ENCODE measurements around the gene FDX1. TPM values are rescaled to one million over a fixed set of nuclear protein-coding genes. Genes with fewer than 3 reads are reported as not detected.

Gene FDX1
- total and polyA plus RNA-seq, 2 of the 8 experiments (the other 6 are each of a cell fraction or from before 2014, with no cell fraction given), result 3.7 to 9.6 TPM

DNA sequence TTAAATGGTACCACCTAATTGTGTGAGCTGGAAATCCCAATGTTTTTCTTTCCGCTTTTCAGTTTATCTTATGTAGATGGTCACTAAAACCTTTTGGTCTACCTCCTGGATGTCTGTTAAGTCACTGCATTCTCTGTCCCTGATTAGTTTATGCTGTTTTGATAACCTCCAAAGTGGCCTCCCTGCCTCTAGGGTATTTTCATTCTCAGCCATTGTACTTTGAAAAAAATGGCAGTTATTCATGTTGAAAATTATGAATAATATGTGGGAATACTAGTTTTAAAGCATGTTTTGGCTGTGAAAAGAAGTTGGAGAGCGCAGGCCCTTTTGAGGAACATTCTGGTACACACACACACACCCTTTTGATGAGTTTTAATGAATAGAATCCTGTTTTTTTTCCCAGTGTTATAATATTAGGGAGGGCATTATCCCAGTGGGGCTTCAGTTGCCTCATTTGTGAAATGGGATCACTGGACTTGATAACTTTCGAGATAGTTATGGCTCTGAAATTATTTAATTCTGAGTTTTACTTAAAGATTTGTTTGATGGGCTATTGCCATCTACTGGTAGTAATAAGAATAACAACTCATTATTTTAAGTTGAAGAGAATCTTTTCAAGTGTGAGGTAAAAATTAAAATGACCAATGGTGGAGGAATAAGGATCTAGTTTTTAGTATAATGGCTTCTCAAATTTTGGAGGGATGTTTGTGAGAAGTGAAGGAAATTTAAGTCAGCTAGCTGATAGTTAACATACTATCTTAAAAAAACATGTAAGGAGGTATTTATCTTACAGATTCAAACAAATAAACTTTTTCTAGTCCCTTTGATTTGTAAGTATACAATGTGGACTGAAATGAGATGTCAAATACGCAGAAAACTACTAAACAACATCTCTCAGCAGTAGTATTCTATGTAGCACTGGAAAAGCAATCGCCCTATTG, 3.9 kb downstream of the FDX1 start:
- Histone ChIP-seq H3K4me2 (ENCODE audit: insufficient read depth in 1 of 2, low read depth in 2 of 2, low read length in 2 of 2) (no peak overlapping the region), H2BK20ac (ENCODE audit: low read length) (no peak overlapping the region), H3K56ac (replicated peaks; ENCODE audit: insufficient read length, low read depth, low read length) (no peak overlapping the region), H2AFZ (ENCODE audit: low read length) (no peak overlapping the region), H4K8ac (ENCODE audit: extremely low read depth, insufficient read depth, low read length) (no peak overlapping the region), H2BK5ac (ENCODE audit: low read depth, low read length) (no peak overlapping the region), H3K14ac (ENCODE audit: insufficient read length) (no peak overlapping the region), H3K4me3 (ENCODE audit: extremely low read depth in 1 of 4, insufficient read depth in 2 of 4, low read depth in 3 of 4, low read length in 4 of 4) (no peak overlapping the region), H4K91ac (replicated peaks; ENCODE audit: insufficient read length, low read length) (no peak overlapping the region), H3K79me1 (ENCODE audit: low read depth, low read length) (0 out of 2 replicates have a peak, but pooled peaks cover 4% of the 10 kb centered on the region), H2BK12ac (ENCODE audit: low read depth, low read length) (no peak overlapping the region), H3K23me2 (ENCODE audit: low read depth, low read length) (peaks cover 5% of the 10 kb centered on the region), H3K9me3 (ENCODE audit: insufficient read depth in 2 of 2, low read depth in 1 of 2, low read length in 1 of 2) (no peaks in the 10 kb centered on the region), H3K27ac (ENCODE audit: low read depth, low read length) (no peak overlapping the region), H2BK120ac (replicated peaks; ENCODE audit: low read depth, low read length) (no peak overlapping the region), H3K36me3 (ENCODE audit: control insufficient read depth in 2 of 4, insufficient read depth in 4 of 4, low read length in 3 of 4) (peaks cover 0 to 6% (median 0%) of the 10 kb centered on the region in 4 experiments; a peak in 2 of 8 replicates), H2AK5ac (ENCODE audit: low read depth, low read length) (no peak overlapping the region), H4K20me1 (replicated peaks in 1 of 2; ENCODE audit: control insufficient read depth in 1 of 2, insufficient read depth in 2 of 2, low read length in 2 of 2) (peaks cover 0 to 2% of the 10 kb centered on the region in 2 experiments), H2BK15ac (ENCODE audit: low read length) (no peak overlapping the region), H4K5ac (ENCODE audit: insufficient read length, low read depth, low read length) (no peak overlapping the region), H3K4me1 (replicated peaks in 1 of 4; ENCODE audit: control insufficient read depth in 3 of 4, insufficient read depth in 4 of 4, low read length in 3 of 4) (peaks cover 0 to 7% (median 2%) of the 10 kb centered on the region in 4 experiments; a peak in 4 of 7 replicates), H3K23ac (ENCODE audit: insufficient read length) (no peak overlapping the region), H3K4ac (replicated peaks; ENCODE audit: insufficient read length, low read depth, low read length) (no peak overlapping the region), H3K18ac (ENCODE audit: extremely low read depth, low read length) (no peak overlapping the region), H3K9ac (replicated peaks in 1 of 4; ENCODE audit: extremely low read depth in 1 of 4, low read depth in 3 of 4, low read length in 3 of 4) (no peak overlapping the region), H3K27me3 (replicated peaks in 1 of 4; ENCODE audit: control insufficient read depth in 3 of 4, extremely low read depth in 1 of 4, insufficient read depth in 3 of 4, low read length in 3 of 4) (no peaks in the 10 kb centered on the region; a peak in 1 of 7 replicates), H3K79me2 (ENCODE audit: control insufficient read depth in 1 of 2, insufficient read depth in 2 of 2, low read length in 2 of 2) (peaks cover 0 to 51% of the 10 kb centered on the region in 2 experiments; a peak in 3 of 4 replicates)
- TF ChIP-seq CTCF (IDR thresholded peaks at IDR 0.05; ENCODE audit: control extremely low read depth in 1 of 3, insufficient read depth in 1 of 3, low read depth in 1 of 3, low read length in 3 of 3) (peak in 2 of 3 experiments; percentile 26 to 27; a peak in 2 of 4 replicates), FOSL1 (IDR thresholded peaks at IDR 0.05; ENCODE audit: insufficient read depth, low read depth, low read length) (no peak), RAD21 (IDR thresholded peaks at IDR 0.05 in 1 of 2, conservative IDR thresholded peaks at IDR 0.05 in 1 of 2; ENCODE audit: low read depth in 2 of 2, low read length in 2 of 2) (peak; percentile 44 to 53)
- CTCF ChIA-PET (ENCODE audit: partially characterized antibody), result interaction anchor here (0.6 to 7.5 kb wide), 28 partner anchors 8 to 1770 kb away, joined by 3 to 130 read pairs (median 4); no protein-coding TSS in a partner anchor
- POLR2A ChIA-PET (ENCODE audit: partially characterized antibody), result no interaction called here
- WGBS, 2 experiments (ENCODE audit: extremely low coverage in 1 of 2, insufficient coverage in 1 of 2, insufficient read length in 1 of 2, insufficient replicate concordance in 2 of 2, low coverage in 1 of 2, low lambda C conversion rate in 2 of 2, missing lambda C conversion rate in 1 of 2), result 78% methylated on average over 5 of the region's 5 CpGs; no CpG with 5 or more reads in 1 of the 2 experiments
- FAIRE-seq, result no peak
- DNase-seq (ENCODE audit: low read depth in 1 of 2, low spot score in 2 of 2), result no peak
